Globus pallidus (tissue), 1 donor: ENCODE measurements around the gene PTCD2.
A peak's percentile ranks its signal among the peaks of the same experiment; 100 is the strongest.

Experiments used
- DNase-seq: peaks from one replicate; pipeline ENCODE4 v3.0.0-alpha.2; 2015; ENCODE audit warnings: low spot score

Gene PTCD2

GRCh38 chr5:72346398-72346797 is 26.2 kb downstream of the PTCD2 start:
- DNase-seq: no peak

- DNase-seq: no peak
These were observed 27.7 kb downstream of the PTCD2 start for GRCh38 chr5:72347801-72348308.

- no peak for DNase-seq
These were observed 31.2 kb downstream of the PTCD2 start for GRCh38 chr5:72351376-72351775.

GRCh38 chr5:72352616-72353015 is 32.4 kb downstream of the PTCD2 start:
- no peak for DNase-seq

- no peak for DNase-seq
These were observed 32.9 kb downstream of the PTCD2 start for GRCh38 chr5:72353046-72353445.

GRCh38 chr5:72355706-72356299 is 35.6 kb downstream of the PTCD2 start:
- peak; percentile 55 for DNase-seq

GRCh38 chr5:72356361-72356760 is 36.2 kb downstream of the PTCD2 start:
- DNase-seq: no peak

GRCh38 chr5:72358925-72359324 is 38.8 kb downstream of the PTCD2 start:
- DNase-seq: no peak

- no peak for DNase-seq
These were observed 39.7 kb downstream of the PTCD2 start for GRCh38 chr5:72359886-72360285.

- no peak for DNase-seq
These were observed 43.1 kb downstream of the PTCD2 start for GRCh38 chr5:72363166-72363802.

GRCh38 chr5:72364171-72364570 is 44.0 kb downstream of the PTCD2 start:
- DNase-seq: no peak

GRCh38 chr5:72364951-72365350 is 44.8 kb downstream of the PTCD2 start:
- DNase-seq: no peak

- DNase-seq: peak; percentile 64
These were observed 46.3 kb downstream of the PTCD2 start for GRCh38 chr5:72366324-72366976.

GRCh38 chr5:72368271-72368670 is 48.1 kb downstream of the PTCD2 start:
- DNase-seq: no peak

GRCh38 chr5:72369301-72369700 is 49.1 kb downstream of the PTCD2 start:
- DNase-seq: no peak

GRCh38 chr5:72369711-72370110 is 49.5 kb downstream of the PTCD2 start:
- DNase-seq: no peak

GRCh38 chr5:72372331-72372730 is 52.2 kb downstream of the PTCD2 start:
- DNase-seq: no peak

- no peak for DNase-seq
These were observed 52.8 kb downstream of the PTCD2 start for GRCh38 chr5:72372923-72373322.

GRCh38 chr5:72374844-72375243 is 54.7 kb downstream of the PTCD2 start:
- no peak for DNase-seq

GRCh38 chr5:72376381-72376780 is 56.2 kb downstream of the PTCD2 start:
- no peak for DNase-seq

- no peak for DNase-seq
These were observed 57.9 kb downstream of the PTCD2 start for GRCh38 chr5:72377910-72378638.

- DNase-seq: no peak
These were observed 58.6 kb downstream of the PTCD2 start for GRCh38 chr5:72378639-72379289.
